ENCODE results near the gene C11orf91. TPM values are rescaled to one million over a fixed set of nuclear protein-coding genes. Genes with fewer than 3 reads are reported as not detected.
"Not testable (repeated sequence)": the region's sequence is repeated elsewhere in the genome, so short reads cannot be mapped to it uniquely, and the experiment has no call there.

C11orf91 gene
- total RNA-seq, 1 experiment from 2014 or later, result not detected

- Histone ChIP-seq H3K27me3 (ENCODE audit: control insufficient read depth, insufficient read depth, low read length) (no peaks in the 10 kb centered on the region), H3K36me3 (replicated peaks; ENCODE audit: control insufficient read depth, insufficient read depth, low read length) (peaks cover 10% of the 10 kb centered on the region), H3K4me3 (ENCODE audit: insufficient read depth, low read depth, low read length) (no peak overlapping the region)
- no peak for DNase-seq
Measured at GRCh38 chr11:33709466-33709865, 8.8 kb upstream of the C11orf91 start.

GRCh38 chr11:33708985-33709384, 8.4 kb upstream of the C11orf91 start:
- peaks cover 10% of the 10 kb centered on the region for H3K36me3 ChIP-seq (replicated peaks; ENCODE audit: control insufficient read depth, insufficient read depth, low read length)
- no peak for DNase-seq
- H3K27me3 ChIP-seq (ENCODE audit: control insufficient read depth, insufficient read depth, low read length), result no peaks in the 10 kb centered on the region

GRCh38 chr11:33707831-33708230, 7.2 kb upstream of the C11orf91 start:
- H3K4me3 ChIP-seq (ENCODE audit: insufficient read depth, low read depth, low read length); DNase-seq; H3K36me3 ChIP-seq (replicated peaks; ENCODE audit: control insufficient read depth, insufficient read depth, low read length); H3K27me3 ChIP-seq (ENCODE audit: control insufficient read depth, insufficient read depth, low read length): not testable (repeated sequence)

More at GRCh38 chr11:33708985-33709384, 8.4 kb upstream of the C11orf91 start:
- no peak overlapping the region for H3K4me3 ChIP-seq (ENCODE audit: insufficient read depth, low read depth, low read length)

- Histone ChIP-seq H3K27me3 (ENCODE audit: control insufficient read depth, insufficient read depth, low read length) (no peaks in the 10 kb centered on the region), H3K4me3 (ENCODE audit: insufficient read depth, low read depth, low read length) (no peak overlapping the region), H3K36me3 (replicated peaks; ENCODE audit: control insufficient read depth, insufficient read depth, low read length) (peaks cover 9% of the 10 kb centered on the region)
- DNase-seq, result no peak
Measured at GRCh38 chr11:33706966-33707365, 6.3 kb upstream of the C11orf91 start.

GRCh38 chr11:33706546-33706945, 5.9 kb upstream of the C11orf91 start:
- Histone ChIP-seq H3K27me3 (ENCODE audit: control insufficient read depth, insufficient read depth, low read length) (no peaks in the 10 kb centered on the region), H3K4me3 (ENCODE audit: insufficient read depth, low read depth, low read length) (no peak overlapping the region), H3K36me3 (replicated peaks; ENCODE audit: control insufficient read depth, insufficient read depth, low read length) (peaks cover 9% of the 10 kb centered on the region)
- no peak for DNase-seq

GRCh38 chr11:33704240-33705002, 3.8 kb upstream of the C11orf91 start:
- H3K4me3 ChIP-seq (ENCODE audit: insufficient read depth, low read depth, low read length), result no peak overlapping the region
- peaks cover 6% of the 10 kb centered on the region; the same call in 1 of the 2 replicates for H3K27me3 ChIP-seq (ENCODE audit: control insufficient read depth, insufficient read depth, low read length)
- H3K36me3 ChIP-seq (replicated peaks; ENCODE audit: control insufficient read depth, insufficient read depth, low read length), result peaks cover 2% of the 10 kb centered on the region; the same call in 1 of the 2 replicates
- DNase-seq, result no peak

- Histone ChIP-seq H3K36me3 (replicated peaks; ENCODE audit: control insufficient read depth, insufficient read depth, low read length) (no peaks in the 10 kb centered on the region; the same call in 1 of the 2 replicates), H3K4me3 (ENCODE audit: insufficient read depth, low read depth, low read length) (no peak overlapping the region), H3K27me3 (ENCODE audit: control insufficient read depth, insufficient read depth, low read length) (peaks cover 6% of the 10 kb centered on the region; the same call in 1 of the 2 replicates)
- DNase-seq, result no peak
Measured at GRCh38 chr11:33703788-33704187, 3.2 kb upstream of the C11orf91 start.

- Histone ChIP-seq H3K4me3 (ENCODE audit: insufficient read depth, low read depth, low read length) (no peak overlapping the region), H3K27me3 (ENCODE audit: control insufficient read depth, insufficient read depth, low read length) (peaks cover 6% of the 10 kb centered on the region; the same call in 1 of the 2 replicates), H3K36me3 (replicated peaks; ENCODE audit: control insufficient read depth, insufficient read depth, low read length) (no peaks in the 10 kb centered on the region; the same call in 1 of the 2 replicates)
- DNase-seq, result no peak
Measured at GRCh38 chr11:33703234-33703633, 2.6 kb upstream of the C11orf91 start.

- H3K36me3 ChIP-seq (replicated peaks; ENCODE audit: control insufficient read depth, insufficient read depth, low read length), result no peaks in the 10 kb centered on the region
- peaks cover 6% of the 10 kb centered on the region; the same call in 1 of the 2 replicates for H3K27me3 ChIP-seq (ENCODE audit: control insufficient read depth, insufficient read depth, low read length)
- no peak for DNase-seq
Measured at GRCh38 chr11:33701302-33702230, 940 bp upstream of the C11orf91 start.

GRCh38 chr11:33700063-33700501, 544 bp downstream of the C11orf91 start:
- Histone ChIP-seq H3K27me3 (ENCODE audit: control insufficient read depth, insufficient read depth, low read length) (peaks cover 6% of the 10 kb centered on the region; the same call in 1 of the 2 replicates), H3K36me3 (replicated peaks; ENCODE audit: control insufficient read depth, insufficient read depth, low read length) (no peaks in the 10 kb centered on the region), H3K4me3 (ENCODE audit: insufficient read depth, low read depth, low read length) (peak overlapping the region; percentile 78)
- no peak for DNase-seq

More at GRCh38 chr11:33701302-33702230, 940 bp upstream of the C11orf91 start:
- H3K4me3 ChIP-seq (ENCODE audit: insufficient read depth, low read depth, low read length), result peak overlapping the region; percentile 19; the same call in 1 of the 2 replicates

GRCh38 chr11:33699515-33700062, 1.0 kb downstream of the C11orf91 start:
- H3K4me3 ChIP-seq (ENCODE audit: insufficient read depth, low read depth, low read length), result peak overlapping the region; percentile 78; the same call in 1 of the 2 replicates

GRCh38 chr11:33698921-33699320, 1.7 kb downstream of the C11orf91 start:
- H3K27me3 ChIP-seq (ENCODE audit: control insufficient read depth, insufficient read depth, low read length), result peaks cover 6% of the 10 kb centered on the region; the same call in 1 of the 2 replicates
- no peaks in the 10 kb centered on the region for H3K36me3 ChIP-seq (replicated peaks; ENCODE audit: control insufficient read depth, insufficient read depth, low read length)
- DNase-seq, result no peak
- H3K4me3 ChIP-seq (ENCODE audit: insufficient read depth, low read depth, low read length), result no peak overlapping the region

More at GRCh38 chr11:33699515-33700062, 1.0 kb downstream of the C11orf91 start:
- Histone ChIP-seq H3K36me3 (replicated peaks; ENCODE audit: control insufficient read depth, insufficient read depth, low read length) (no peaks in the 10 kb centered on the region), H3K27me3 (ENCODE audit: control insufficient read depth, insufficient read depth, low read length) (peaks cover 6% of the 10 kb centered on the region; the same call in 1 of the 2 replicates)
- DNase-seq, result no peak

- Histone ChIP-seq H3K4me3 (ENCODE audit: insufficient read depth, low read depth, low read length) (no peak overlapping the region), H3K36me3 (replicated peaks; ENCODE audit: control insufficient read depth, insufficient read depth, low read length) (no peaks in the 10 kb centered on the region), H3K27me3 (ENCODE audit: control insufficient read depth, insufficient read depth, low read length) (peaks cover 6% of the 10 kb centered on the region; the same call in 1 of the 2 replicates)
- no peak for DNase-seq
Measured at GRCh38 chr11:33697997-33698396, 2.6 kb downstream of the C11orf91 start.

Measured in H7 (cell line).